HG03045 (cell line): ENCODE data around the gene PTPN7.
"Not testable (repeated sequence)": the region's sequence is repeated elsewhere in the genome, so short reads cannot be mapped to it uniquely, and the experiment has no call there.

Source experiments
- ATAC-seq: cut with Tn5 transposase; IDR thresholded peaks from one replicate; pipeline ENCODE4 v1.9.1; 2021; ENCODE audit warnings: mild to moderate bottlenecking, moderate library complexity; ENCODE audit not compliant: unreplicated experiment

The PTPN7 gene

GRCh38 chr1:202189918-202190715 lies 29.7 kb upstream of the PTPN7 start:
- ATAC-seq, result no peak

- ATAC-seq, result no peak
Observed at GRCh38 chr1:202189001-202189790, 28.8 kb upstream of the PTPN7 start.

- ATAC-seq, result no peak
Observed at GRCh38 chr1:202187697-202188407, 27.4 kb upstream of the PTPN7 start.

- ATAC-seq, result no peak
Observed at GRCh38 chr1:202187041-202187671, 26.8 kb upstream of the PTPN7 start.

- ATAC-seq, result no peak
Observed at GRCh38 chr1:202186327-202186726, 25.9 kb upstream of the PTPN7 start.

GRCh38 chr1:202184750-202185460 lies 24.5 kb upstream of the PTPN7 start:
- ATAC-seq, result no peak

GRCh38 chr1:202182040-202182877 lies 21.9 kb upstream of the PTPN7 start:
- no peak for ATAC-seq

GRCh38 chr1:202181586-202181985 lies 21.2 kb upstream of the PTPN7 start:
- ATAC-seq, result no peak

- not testable (repeated sequence) for ATAC-seq
Observed at GRCh38 chr1:202180751-202181139, 20.3 kb upstream of the PTPN7 start.

- ATAC-seq, result no peak
Observed at GRCh38 chr1:202179828-202180750, 19.7 kb upstream of the PTPN7 start.

- ATAC-seq, result no peak
Observed at GRCh38 chr1:202176949-202177927, 16.8 kb upstream of the PTPN7 start.

GRCh38 chr1:202173993-202174392 lies 13.6 kb upstream of the PTPN7 start:
- no peak for ATAC-seq

- no peak for ATAC-seq
Observed at GRCh38 chr1:202172015-202172355, 11.6 kb upstream of the PTPN7 start.

GRCh38 chr1:202171292-202172014 lies 11.1 kb upstream of the PTPN7 start:
- no peak for ATAC-seq

GRCh38 chr1:202170726-202171125 lies 10.3 kb upstream of the PTPN7 start:
- ATAC-seq, result no peak

- ATAC-seq, result no peak
Observed at GRCh38 chr1:202168861-202169260, 8.5 kb upstream of the PTPN7 start.
